Subcutaneous adipose tissue (tissue), 4 donors: ENCODE measurements around the gene EPB41L4B. TPM values are rescaled to one million over a fixed set of nuclear protein-coding genes. Genes with fewer than 3 reads are reported as not detected.

Source experiments
- small RNA-seq: library from RNA; depleted of rRNA; stranded (forward); fragments of <200 nt; gene quantifications from one replicate; pipeline ENCODE3, GENCODE V24; 2016
- total RNA-seq, 4 donors: library from RNA; depleted of rRNA; stranded (reverse); fragments of >200 nt; gene quantifications; one replicate each; pipeline ENCODE4 v1.1.0, GENCODE V29; 2016
- TF ChIP-seq, protein P1 (sequence below): fragments of 450-650 bp; IDR thresholded peaks from one replicate; pipeline ENCODE4 v1.5.1; 2016; ENCODE audit warnings: low read depth, mild to moderate bottlenecking, control low read depth, antibody characterized with exemption, moderate library complexity

The EPB41L4B gene
- total RNA-seq, 4 donors from 2014 or later = 30.8 to 117 (median 64.7) TPM

DNA sequence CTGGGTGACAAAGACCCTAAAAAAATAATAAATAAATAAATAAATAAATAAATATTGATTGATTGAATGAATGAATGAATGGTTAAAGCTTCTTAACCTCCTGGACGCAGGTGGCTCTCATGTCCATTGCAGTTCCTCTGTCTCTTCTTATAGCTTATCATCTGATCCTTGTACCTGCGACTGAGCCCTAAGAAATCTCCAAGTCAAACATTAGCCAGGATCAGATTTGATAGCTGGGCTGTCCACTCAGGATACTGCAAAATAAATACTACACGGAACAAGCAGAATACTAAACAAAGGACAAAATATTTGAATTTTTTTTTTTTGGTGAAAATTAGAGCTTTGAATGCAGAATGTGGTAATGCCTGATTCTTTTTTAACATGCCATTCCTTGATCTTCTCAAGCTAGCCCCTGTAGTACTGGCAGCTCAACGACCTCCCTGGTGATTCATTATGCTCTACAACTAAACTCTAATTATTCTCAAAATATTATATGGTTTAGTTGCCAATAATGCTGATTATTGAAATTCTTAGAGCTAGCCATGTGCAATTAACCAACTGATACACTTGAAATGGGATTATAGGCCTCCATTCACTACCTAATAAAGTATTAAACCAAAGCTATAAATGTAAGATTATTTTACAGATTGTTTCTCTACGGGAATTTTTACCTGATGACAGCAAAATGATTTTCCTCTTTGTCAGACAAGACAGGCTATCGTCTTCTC is 191.2 kb downstream of the EPB41L4B start:
- TF ChIP-seq, protein P1, sequence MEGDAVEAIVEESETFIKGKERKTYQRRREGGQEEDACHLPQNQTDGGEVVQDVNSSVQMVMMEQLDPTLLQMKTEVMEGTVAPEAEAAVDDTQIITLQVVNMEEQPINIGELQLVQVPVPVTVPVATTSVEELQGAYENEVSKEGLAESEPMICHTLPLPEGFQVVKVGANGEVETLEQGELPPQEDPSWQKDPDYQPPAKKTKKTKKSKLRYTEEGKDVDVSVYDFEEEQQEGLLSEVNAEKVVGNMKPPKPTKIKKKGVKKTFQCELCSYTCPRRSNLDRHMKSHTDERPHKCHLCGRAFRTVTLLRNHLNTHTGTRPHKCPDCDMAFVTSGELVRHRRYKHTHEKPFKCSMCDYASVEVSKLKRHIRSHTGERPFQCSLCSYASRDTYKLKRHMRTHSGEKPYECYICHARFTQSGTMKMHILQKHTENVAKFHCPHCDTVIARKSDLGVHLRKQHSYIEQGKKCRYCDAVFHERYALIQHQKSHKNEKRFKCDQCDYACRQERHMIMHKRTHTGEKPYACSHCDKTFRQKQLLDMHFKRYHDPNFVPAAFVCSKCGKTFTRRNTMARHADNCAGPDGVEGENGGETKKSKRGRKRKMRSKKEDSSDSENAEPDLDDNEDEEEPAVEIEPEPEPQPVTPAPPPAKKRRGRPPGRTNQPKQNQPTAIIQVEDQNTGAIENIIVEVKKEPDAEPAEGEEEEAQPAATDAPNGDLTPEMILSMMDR = no peak

DNA sequence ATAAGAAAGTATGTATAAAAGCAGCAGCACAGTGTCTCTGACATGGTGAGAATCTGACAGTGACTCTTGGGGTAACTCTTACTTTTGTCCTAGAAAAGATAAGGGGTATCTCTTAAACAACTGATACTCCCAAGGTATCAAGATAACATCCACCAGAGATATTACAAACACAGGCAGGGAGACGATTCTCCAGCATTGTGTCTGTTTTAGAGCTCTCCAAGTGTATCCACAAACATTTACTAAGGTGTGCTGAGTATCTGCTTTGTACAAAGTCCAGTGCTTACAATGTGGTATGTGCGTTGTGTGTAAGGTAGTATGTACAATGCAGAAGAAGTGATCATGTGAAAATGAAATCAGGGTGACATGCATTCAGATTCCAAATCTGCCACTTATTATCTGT is 196.7 kb downstream of the EPB41L4B start:
- TF ChIP-seq, protein P1 = no peak

DNA sequence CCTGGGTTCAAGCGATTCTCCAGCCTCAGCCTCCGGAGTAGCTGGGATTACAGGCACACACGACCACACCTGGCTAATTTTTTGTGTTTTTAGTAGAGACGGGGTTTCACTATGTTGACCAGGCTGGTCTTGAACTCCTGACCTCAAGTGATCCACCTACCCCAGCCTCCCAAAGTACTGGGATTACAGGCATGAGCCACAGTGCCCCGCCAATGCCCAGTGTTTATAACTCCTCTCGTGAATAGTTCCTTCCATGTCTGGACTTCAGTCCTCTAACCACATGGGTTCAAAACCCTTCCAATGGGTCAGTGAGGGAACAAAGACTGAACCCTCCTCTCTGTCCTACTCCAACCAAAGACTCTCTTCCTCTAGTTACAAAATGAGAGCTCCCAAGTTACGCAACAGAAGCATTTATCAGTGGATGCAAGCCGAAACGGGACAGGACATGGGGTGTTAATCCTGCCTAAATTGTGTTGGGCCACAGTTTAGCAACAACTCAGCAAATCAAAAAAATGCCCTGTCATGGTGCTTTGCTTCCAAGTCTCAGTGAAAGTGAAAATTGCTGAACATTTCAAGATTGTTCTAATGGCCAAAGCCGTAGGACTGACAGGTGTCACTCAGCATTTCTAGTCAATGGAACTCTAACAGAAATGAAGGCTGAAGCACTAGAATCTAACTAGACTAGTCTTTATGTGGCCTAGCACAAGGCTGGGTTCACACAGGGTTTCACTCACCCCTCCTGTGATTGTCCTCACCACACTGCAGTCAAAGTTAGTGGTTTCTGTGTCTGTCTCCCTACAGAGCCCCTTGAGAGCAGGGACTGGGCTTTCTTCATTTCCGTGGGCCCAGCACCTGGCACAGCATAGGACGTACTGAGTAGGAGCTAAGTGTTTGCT is 197.9 kb downstream of the EPB41L4B start:
- TF ChIP-seq, protein P1 = no peak

Small RNA genes lying within 50 kb of the gene (small RNA-seq; reads per million reads assigned to genes)
- gene RF00019 (0.49 reads per million), gene RNU6-984P (not detected)

Other genes starting within 250 kb of the EPB41L4B start
- 10 to 100 TPM; 55.8 to 95.9 (median 88.6) TPM for gene TMEM245, start 201.1 kb downstream of the EPB41L4B start, total RNA-seq
- under 1 TPM in 2 of 4 donors, not detected in 2; under 0.01 to 0.22 TPM for gene FRRS1L, start 153.8 kb downstream of the EPB41L4B start, total RNA-seq
- 1 to 10 TPM; 3.1 to 9.0 (median 5.7) TPM for gene PTPN3, start 177.2 kb upstream of the EPB41L4B start, total RNA-seq